Measurements from ENCODE around the gene CSNK1A1.
"Not testable (repeated sequence)": the region's sequence is repeated elsewhere in the genome, so short reads cannot be mapped to it uniquely, and the experiment has no call there.

- TF ChIP-seq EZH2phosphoT487 (IDR thresholded peaks at IDR 0.05; ENCODE audit: borderline replicate concordance, low read depth, low read length); CTCF (conservative IDR thresholded peaks at IDR 0.05; ENCODE audit: low read length): not testable (repeated sequence)
These were observed 47.0 kb upstream of the CSNK1A1 start for GRCh38 chr5:149598234-149598633.
